A549 (cell line): ENCODE data around the gene HDDC2.

Experiments used
- CBX8 ChIP-seq: fragments of 200-600 bp; sonication (generic); IDR thresholded peaks from 2 replicates; pipeline ENCODE4 v1.6.1; 2016
- CEBPB ChIP-seq, 2 experiments: fragments of >200 bp in 1 of 2; sonication (Bioruptor Twin) in 1 of 2; formaldehyde crosslinking in 1 of 2; IDR thresholded peaks; 2 replicates each; pipeline ENCODE4 v1.6.1; 2012 to 2016
- FOSL2 ChIP-seq, 2 experiments: fragments of 450-650 bp in 1 of 2; fragments of >200 bp in 1 of 2; sonication (Bioruptor Twin) in 1 of 2; formaldehyde crosslinking; IDR thresholded peaks; 2 replicates each; pipeline versions ENCODE4 v1.5.0 to v1.6.1; 2016 to 2020; ENCODE audit warnings: mild to moderate bottlenecking in 1 of 2, moderate library complexity in 1 of 2
- HDAC2 ChIP-seq: fragments of 200-600 bp; sonication (generic); IDR thresholded peaks from 2 replicates; pipeline ENCODE4 v1.6.1; 2016
- KDM1A ChIP-seq: fragments of 200-600 bp; sonication (generic); IDR thresholded peaks from 2 replicates; pipeline ENCODE4 v1.6.1; 2016; ENCODE audit warnings: low read depth, mild to moderate bottlenecking
- MAFK ChIP-seq: fragments of 450-650 bp; IDR thresholded peaks from 2 replicates; pipeline ENCODE4 v1.6.1; 2014; ENCODE audit not compliant: partially characterized antibody
- NPAS2 ChIP-seq: fragments of 250-450 bp; sonication (Bioruptor Pico); IDR thresholded peaks from 2 replicates; pipeline ENCODE4 v1.8.0; 2022; ENCODE audit warnings: mild to moderate bottlenecking, moderate library complexity, borderline replicate concordance
- TF ChIP-seq, protein P1 (sequence below): fragments of >200 bp; sonication (Bioruptor Twin); formaldehyde crosslinking; IDR thresholded peaks from 3 replicates; pipeline ENCODE4 v1.6.1; 2016
- TF ChIP-seq, protein P2 (sequence below): fragments of >200 bp; sonication (Bioruptor Twin); formaldehyde crosslinking; IDR thresholded peaks from 3 replicates; pipeline ENCODE4 v1.5.1; 2016
- TF ChIP-seq, protein P3 (sequence below): fragments of 200-600 bp; sonication (generic); IDR thresholded peaks from 2 replicates; pipeline ENCODE4 v1.6.1; 2016; ENCODE audit warnings: antibody characterized with exemption, mild to moderate bottlenecking, moderate library complexity
- TF ChIP-seq, protein P4 (sequence below): fragments of 250-450 bp; sonication (Bioruptor Pico); IDR thresholded peaks from 2 replicates; pipeline ENCODE4 v1.5.0; 2021; ENCODE audit warnings: mild to moderate bottlenecking, moderate library complexity, borderline replicate concordance

DNA sequence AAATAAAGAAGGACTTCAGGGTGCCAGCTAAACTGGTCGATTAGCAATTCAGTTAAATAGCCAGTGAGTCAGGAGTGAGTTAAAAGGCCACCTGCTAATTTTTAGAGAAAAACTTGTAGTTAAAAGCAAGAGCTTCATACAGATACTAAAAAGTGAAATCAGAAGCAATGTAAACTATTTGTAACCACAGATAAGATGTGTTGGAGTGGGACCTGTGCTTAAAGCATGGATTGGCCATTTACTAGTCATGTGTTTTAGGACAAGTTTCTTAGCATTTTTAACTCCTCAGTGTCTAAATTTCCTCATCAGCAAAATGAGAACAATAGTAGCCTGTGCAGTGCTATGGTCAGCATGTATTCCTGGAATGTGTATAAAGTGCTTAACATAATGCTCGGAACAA is 23.8 kb upstream of the HDDC2 start:
- TF ChIP-seq KDM1A: no peak
- TF ChIP-seq, protein P1, sequence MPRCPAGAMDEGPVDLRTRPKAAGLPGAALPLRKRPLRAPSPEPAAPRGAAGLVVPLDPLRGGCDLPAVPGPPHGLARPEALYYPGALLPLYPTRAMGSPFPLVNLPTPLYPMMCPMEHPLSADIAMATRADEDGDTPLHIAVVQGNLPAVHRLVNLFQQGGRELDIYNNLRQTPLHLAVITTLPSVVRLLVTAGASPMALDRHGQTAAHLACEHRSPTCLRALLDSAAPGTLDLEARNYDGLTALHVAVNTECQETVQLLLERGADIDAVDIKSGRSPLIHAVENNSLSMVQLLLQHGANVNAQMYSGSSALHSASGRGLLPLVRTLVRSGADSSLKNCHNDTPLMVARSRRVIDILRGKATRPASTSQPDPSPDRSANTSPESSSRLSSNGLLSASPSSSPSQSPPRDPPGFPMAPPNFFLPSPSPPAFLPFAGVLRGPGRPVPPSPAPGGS: no peak
- TF ChIP-seq CEBPB (IDR thresholded peaks at IDR 0.05): no peak
- TF ChIP-seq, protein P2, sequence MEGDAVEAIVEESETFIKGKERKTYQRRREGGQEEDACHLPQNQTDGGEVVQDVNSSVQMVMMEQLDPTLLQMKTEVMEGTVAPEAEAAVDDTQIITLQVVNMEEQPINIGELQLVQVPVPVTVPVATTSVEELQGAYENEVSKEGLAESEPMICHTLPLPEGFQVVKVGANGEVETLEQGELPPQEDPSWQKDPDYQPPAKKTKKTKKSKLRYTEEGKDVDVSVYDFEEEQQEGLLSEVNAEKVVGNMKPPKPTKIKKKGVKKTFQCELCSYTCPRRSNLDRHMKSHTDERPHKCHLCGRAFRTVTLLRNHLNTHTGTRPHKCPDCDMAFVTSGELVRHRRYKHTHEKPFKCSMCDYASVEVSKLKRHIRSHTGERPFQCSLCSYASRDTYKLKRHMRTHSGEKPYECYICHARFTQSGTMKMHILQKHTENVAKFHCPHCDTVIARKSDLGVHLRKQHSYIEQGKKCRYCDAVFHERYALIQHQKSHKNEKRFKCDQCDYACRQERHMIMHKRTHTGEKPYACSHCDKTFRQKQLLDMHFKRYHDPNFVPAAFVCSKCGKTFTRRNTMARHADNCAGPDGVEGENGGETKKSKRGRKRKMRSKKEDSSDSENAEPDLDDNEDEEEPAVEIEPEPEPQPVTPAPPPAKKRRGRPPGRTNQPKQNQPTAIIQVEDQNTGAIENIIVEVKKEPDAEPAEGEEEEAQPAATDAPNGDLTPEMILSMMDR: no peak
- TF ChIP-seq, protein P3, sequence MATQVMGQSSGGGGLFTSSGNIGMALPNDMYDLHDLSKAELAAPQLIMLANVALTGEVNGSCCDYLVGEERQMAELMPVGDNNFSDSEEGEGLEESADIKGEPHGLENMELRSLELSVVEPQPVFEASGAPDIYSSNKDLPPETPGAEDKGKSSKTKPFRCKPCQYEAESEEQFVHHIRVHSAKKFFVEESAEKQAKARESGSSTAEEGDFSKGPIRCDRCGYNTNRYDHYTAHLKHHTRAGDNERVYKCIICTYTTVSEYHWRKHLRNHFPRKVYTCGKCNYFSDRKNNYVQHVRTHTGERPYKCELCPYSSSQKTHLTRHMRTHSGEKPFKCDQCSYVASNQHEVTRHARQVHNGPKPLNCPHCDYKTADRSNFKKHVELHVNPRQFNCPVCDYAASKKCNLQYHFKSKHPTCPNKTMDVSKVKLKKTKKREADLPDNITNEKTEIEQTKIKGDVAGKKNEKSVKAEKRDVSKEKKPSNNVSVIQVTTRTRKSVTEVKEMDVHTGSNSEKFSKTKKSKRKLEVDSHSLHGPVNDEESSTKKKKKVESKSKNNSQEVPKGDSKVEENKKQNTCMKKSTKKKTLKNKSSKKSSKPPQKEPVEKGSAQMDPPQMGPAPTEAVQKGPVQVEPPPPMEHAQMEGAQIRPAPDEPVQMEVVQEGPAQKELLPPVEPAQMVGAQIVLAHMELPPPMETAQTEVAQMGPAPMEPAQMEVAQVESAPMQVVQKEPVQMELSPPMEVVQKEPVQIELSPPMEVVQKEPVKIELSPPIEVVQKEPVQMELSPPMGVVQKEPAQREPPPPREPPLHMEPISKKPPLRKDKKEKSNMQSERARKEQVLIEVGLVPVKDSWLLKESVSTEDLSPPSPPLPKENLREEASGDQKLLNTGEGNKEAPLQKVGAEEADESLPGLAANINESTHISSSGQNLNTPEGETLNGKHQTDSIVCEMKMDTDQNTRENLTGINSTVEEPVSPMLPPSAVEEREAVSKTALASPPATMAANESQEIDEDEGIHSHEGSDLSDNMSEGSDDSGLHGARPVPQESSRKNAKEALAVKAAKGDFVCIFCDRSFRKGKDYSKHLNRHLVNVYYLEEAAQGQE: no peak
- no peak for TF ChIP-seq MAFK
- TF ChIP-seq, protein P4, sequence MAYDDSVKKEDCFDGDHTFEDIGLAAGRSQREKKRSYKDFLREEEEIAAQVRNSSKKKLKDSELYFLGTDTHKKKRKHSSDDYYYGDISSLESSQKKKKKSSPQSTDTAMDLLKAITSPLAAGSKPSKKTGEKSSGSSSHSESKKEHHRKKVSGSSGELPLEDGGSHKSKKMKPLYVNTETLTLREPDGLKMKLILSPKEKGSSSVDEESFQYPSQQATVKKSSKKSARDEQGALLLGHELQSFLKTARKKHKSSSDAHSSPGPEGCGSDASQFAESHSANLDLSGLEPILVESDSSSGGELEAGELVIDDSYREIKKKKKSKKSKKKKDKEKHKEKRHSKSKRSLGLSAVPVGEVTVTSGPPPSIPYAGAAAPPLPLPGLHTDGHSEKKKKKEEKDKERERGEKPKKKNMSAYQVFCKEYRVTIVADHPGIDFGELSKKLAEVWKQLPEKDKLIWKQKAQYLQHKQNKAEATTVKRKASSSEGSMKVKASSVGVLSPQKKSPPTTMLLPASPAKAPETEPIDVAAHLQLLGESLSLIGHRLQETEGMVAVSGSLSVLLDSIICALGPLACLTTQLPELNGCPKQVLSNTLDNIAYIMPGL (CRISPR knock-in tag): no peak
- no peak for TF ChIP-seq FOSL2 (IDR thresholded peaks at IDR 0.05)
- no peak for TF ChIP-seq FOSL2 (CRISPR knock-in tag; IDR thresholded peaks at IDR 0.05)
- no peak for TF ChIP-seq NPAS2 (CRISPR knock-in tag)
- no peak for TF ChIP-seq CBX8
- TF ChIP-seq HDAC2: no peak
